H54 (cell line): Measurements from ENCODE around the gene FHL5.
"Not testable (repeated sequence)": the region's sequence is repeated elsewhere in the genome, so short reads cannot be mapped to it uniquely, and the experiment has no call there.

ENCODE experiments used
- DNase-seq: peaks from one replicate; pipeline ENCODE4 v3.0.0; 2011; ENCODE audit warnings: low spot score, mixed read lengths; ENCODE audit not compliant: insufficient read length
- FAIRE-seq: peaks from 3 replicates; lab custom pipeline; 2011; peaks lifted over from hg19 to GRCh38; lab: Jason Lieb, UNC
- POLR2A ChIP-seq: IDR thresholded peaks from 2 replicates; pipeline ENCODE4 v1.6.1; 2011; ENCODE audit warnings: low read depth, mild to moderate bottlenecking, low read length

FHL5 gene, protein sequence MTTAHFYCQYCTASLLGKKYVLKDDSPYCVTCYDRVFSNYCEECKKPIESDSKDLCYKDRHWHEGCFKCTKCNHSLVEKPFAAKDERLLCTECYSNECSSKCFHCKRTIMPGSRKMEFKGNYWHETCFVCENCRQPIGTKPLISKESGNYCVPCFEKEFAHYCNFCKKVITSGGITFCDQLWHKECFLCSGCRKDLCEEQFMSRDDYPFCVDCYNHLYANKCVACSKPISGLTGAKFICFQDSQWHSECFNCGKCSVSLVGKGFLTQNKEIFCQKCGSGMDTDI

DNA sequence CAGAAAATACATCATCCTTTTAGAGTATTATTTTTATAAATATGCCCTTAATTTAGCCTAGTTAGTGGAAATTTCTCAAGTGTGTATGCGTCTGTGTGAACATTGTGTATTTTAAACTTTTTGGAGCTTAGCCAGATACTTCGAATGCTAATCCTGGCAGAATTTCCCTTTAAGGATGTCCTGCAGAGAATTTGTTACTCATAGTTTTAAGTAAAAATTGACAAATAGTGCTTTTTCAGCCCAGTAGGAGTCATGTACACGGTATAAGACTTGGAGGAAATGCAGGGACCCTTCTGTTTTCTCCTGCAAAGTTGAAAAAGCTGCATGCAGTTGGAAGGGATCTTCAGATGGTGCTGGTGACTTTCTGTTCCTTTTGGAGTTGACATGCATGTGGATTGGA lies at the start of gene FHL5:
Gene FHL5, plus strand, starts transcription at position 243 of the 400 bp plus-strand sequence. CDS start 40,486 bp downstream, outside the sequence.
- FAIRE-seq (no peak), DNase-seq (no peak)
- no peak for TF ChIP-seq POLR2A

DNA sequence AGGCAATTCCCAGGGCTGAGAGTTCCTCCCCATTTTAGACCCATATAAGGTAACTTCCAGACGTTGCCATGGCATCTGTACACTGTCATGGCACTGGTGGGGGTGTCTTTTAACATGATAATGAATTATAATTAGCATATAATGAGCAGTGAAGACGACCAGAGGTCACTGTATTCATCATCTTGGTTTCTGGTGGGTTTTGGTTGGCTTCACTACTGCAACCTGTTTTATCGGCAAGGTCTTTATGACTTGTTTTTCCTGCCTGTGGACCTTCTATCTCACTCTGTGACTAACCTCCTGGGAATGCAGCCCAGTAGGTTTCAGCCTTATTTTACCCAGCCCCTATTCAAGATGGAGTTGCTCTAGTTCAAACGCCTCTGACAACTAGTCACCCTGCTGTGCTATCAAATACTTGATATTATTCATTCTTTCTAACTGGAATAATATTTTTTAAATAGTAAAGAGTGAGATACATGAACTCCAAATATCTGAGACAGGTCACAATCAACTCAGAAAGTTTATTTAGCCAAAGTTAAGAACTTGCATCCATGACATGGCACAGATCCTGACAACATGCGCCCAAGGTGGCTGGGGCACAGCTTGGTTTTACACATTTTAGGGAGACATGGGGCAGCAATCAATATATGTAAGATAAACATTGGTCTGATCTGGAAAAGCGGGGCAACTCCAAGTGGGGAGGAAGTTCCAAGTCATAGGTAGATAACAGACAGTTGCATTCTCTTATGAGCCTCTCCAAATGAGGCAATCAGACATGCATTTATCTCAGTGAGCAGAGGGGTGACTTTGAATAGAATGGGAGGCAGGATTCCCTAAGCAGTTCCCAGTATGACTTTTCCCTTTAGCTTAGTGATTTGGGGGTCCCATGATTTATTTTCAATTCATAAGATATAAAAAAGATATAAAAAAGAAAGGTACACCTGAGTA lies 42.5 kb upstream of the FHL5 start:
- no peak for DNase-seq
- FAIRE-seq: no peak
- no peak for TF ChIP-seq POLR2A

DNA sequence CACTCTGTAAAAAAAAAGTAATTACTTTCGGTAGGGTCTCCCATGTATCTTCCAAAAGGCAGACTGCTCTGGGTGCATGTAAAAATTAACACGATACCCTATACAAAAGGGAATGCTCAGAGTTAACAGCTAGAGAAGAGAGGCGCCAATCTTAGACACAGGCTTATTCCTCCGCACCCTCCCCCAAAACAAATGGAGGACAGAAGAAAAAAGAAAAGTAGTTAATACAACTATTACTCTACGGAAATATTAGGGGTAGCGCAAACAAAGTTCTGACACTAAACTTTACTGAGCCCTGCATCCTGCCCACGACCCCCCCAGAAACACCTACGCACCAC lies 41.7 kb upstream of the FHL5 start:
- DNase-seq: no peak
- TF ChIP-seq POLR2A: no peak
- FAIRE-seq: no peak

DNA sequence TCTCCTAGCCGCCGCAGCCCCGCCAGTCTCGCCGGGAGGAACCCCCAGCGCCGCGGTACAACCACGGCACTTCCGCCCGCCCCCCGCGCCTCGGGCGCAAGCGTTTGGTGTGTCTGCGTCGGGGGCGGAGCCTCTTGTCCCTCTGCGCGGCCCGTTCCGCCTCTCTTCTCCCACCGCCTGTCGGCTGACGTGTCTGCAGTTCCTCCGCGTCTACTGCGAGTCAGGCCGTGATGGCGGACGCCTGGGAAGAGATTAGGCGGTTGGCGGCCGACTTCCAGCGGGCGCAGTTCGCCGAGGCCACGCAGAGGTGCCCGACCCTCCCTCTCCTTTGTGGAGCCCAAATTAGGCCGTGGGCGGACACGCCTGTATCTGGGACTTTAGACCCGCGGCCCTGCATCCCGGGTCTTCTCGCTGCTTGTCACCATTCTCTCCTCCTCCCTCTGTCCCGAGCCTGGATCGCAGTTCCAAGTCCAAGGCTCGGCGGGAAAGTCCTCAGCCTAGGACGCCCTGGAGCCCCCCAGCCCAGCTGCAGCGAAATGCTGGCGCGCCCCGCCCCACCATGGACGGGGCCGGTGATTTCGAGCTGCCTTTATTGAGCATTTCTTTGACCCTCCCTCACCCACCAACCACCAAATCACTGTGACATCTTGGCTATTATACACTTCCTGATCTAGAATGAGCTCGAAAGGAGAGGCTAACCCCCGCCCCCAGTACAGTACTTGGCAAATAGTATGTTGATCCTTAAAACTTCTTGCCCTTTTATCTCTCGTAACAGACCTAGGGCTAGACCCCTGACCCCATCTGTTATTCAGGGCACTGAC lies 41.1 kb upstream of the FHL5 start, which contains the start of gene UFL1:
Gene UFL1, plus strand, starts transcription at position 163 of the 821 bp plus-strand sequence. Its CDS starts 68 bp downstream, at position 231.
- FAIRE-seq (peak; percentile 36), DNase-seq (peak; percentile 61)
- peak; percentile 93 for TF ChIP-seq POLR2A

DNA sequence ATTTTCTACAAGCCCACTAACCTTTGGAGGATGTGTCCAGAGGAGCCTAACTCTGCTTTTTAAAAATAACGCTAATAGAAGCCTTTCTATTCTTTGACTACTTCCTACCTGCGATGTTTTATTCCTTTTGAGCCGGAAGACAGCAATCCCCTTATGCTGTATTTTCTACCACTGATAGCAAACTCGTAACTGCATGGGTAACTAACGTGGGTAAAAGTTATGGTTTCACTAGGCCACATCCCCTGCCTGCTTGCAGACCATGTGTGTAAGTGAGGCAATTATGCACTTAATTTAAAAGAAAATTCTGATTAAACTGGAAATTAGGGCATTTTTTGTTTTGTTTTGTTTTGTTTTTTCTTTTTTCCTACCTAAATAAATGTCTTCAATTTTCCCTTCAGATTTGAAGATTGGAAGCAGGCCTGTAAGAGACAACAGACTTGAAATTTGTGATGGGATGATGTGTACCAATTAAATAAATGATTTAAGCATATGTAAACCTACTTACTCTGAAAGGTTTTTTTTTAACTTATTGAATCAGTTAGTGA lies 40.4 kb upstream of the FHL5 start:
- no peak for TF ChIP-seq POLR2A
- DNase-seq (no peak), FAIRE-seq (no peak)

DNA sequence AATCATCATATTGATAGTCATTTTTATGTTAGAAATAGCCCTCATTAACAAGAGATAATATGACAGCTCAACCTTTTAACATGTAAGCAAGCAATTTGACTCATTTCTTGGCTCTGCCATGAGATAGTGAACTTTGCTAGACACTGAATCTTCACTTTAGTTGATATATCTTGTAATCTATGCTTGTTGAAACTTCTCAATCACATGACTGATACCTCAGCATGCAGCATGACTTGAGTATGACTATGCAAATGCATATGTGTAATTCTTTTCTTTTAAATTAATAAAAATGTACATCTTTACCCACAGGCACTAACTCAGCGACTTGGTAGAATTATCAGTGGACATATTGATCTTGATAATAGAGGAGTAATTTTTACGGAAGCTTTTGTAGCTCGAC lies 34.7 kb upstream of the FHL5 start:
- no peak for TF ChIP-seq POLR2A
- DNase-seq (no peak), FAIRE-seq (no peak)

DNA sequence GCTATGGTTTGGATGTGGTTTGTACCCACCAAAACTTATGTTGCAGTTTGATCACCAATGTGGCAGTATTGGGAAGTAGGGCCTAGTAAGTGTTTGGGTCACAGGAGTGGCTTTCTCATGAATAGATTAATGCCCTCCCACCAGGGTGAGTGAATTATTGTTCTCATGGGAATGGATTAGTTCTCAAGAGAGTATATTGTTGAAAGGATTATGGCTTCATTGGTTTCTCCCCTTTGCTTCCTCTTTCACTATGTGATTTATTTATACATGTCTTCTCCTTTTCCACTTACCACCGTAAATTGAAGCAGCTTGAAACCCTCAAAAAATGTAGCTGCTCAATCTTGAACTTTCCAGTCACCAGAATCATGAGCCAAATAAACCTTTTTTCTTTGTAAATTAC lies 30.5 kb upstream of the FHL5 start:
- no peak for TF ChIP-seq POLR2A
- FAIRE-seq: no peak
- DNase-seq: no peak

DNA sequence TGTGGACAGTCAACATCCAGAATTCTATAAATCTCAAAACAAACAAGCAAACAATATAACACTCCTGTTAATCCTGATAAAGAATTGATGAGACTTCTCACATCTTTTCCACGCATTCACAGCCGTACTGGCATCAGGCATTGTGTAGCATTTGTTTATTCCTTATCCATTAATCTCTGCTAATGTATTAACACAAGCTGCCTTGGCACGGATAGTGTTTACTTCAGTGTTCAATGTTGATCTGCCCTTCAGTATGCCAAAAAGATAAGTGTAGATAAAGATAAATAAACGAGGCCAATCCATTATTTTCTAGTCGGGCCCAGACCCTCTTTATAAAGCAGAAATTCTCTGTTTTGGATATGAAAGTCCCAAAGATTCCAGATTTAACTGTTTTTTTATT lies 25.2 kb upstream of the FHL5 start:
- no peak for FAIRE-seq
- TF ChIP-seq POLR2A: no peak
- DNase-seq: no peak

DNA sequence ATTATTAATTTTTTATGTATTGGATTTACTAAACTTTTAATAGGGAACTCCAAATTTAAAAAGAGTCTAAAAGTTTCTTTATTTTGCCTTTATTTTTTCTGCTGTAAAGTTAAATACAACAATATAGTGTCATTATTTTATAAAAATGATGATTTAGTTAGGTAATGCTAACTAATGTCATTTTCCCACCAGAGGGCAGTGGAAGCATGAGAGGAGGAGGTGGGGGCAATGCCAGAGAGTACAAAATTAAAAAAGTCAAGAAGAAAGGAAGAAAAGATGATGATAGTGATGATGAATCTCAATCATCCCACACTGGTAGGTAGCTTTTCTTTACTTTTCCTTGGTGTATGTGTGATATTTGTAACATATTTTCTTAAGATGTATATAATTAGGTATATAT lies 20.2 kb upstream of the FHL5 start:
- DNase-seq: no peak
- no peak for FAIRE-seq
- no peak for TF ChIP-seq POLR2A

DNA sequence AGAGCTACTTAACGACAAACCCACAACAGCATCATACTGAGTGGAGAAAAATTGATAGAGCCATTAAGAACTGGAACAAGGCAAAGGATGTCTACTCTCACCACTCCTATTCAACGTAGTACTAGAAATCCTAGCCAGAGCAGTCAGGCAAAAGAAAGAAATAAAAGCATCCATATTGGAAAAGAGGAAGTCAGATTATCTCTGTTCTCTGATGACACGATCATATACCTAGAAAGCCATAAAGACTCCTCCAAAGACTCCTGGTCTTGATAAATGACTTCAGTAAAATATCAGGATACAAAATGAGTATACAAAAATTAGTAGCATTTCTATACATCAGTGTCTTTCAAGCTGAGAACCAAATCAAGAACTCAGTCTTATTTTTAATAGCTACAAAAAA lies 17.0 kb upstream of the FHL5 start:
- no peak for TF ChIP-seq POLR2A
- FAIRE-seq (no peak), DNase-seq (no peak)

DNA sequence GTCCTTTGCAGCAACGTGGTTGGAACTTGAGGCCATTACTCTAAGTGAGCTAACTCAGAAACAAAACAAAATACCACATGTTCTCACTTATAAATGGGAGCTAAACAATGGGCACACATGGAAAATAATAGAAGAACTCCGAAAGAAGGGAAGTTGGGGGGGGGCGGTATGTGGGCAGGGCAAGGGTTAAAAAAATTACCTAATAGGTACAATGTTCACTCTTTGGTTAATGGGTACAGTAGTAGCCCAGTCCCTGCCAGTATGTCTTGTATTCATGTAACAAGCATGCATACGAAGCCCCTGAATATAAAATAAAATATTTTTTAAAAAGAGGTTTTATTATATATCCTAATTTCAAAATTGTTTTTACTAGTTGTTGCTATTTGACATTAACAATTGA lies 15.3 kb upstream of the FHL5 start:
- TF ChIP-seq POLR2A: no peak
- no peak for FAIRE-seq

DNA sequence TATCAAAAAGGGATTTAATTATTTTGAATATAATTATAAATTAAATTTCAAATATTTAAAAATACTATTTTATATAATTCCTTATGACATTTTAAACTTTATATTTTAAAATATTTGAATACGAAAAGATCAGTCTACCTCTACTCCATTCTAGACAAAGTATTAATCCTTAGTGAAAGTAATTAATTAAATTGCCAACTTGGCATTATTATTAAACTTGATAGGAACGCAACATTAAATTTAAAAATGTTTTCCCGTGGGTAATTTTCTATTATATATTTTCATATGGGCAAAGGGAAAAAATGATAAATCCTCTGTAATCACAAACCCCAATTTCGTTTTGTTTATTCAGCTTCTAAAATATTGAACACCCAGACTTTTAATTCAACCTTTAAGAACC lies 8.4 kb upstream of the FHL5 start:
- no peak for TF ChIP-seq POLR2A
- no peak for DNase-seq
- FAIRE-seq: no peak

More for the DNA sequence above, 15.3 kb upstream of the FHL5 start:
- DNase-seq: no peak

DNA sequence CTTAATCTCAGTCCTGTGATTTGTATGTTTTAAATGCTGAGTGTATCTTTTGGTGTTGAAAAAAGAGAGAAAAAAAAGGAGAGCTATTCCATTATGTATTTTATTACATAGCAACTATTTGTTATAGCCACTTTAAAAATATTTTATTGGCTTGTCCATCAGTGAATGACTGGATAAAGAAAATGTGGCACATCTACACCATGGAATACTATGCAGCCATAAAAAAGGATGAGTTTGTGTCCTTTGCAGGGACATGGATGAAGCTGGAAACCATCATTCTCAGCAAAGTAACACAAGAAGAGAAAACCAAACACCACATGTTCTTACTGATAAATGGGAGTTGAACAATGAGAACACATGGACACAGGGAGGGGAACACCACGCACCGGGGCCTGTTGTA lies 3.2 kb upstream of the FHL5 start:
- FAIRE-seq, DNase-seq: not testable (repeated sequence)
